NCI-H526 (cell line): Measurements from ENCODE around the gene GABBR2.
A peak's percentile ranks its signal among the peaks of the same experiment; 100 is the strongest.

Experiments
- DNase-seq, 2 experiments: peaks; one replicate each; lab custom pipeline; 2025; lab: John Stamatoyannopoulos, UW

The GABBR2 gene

DNA sequence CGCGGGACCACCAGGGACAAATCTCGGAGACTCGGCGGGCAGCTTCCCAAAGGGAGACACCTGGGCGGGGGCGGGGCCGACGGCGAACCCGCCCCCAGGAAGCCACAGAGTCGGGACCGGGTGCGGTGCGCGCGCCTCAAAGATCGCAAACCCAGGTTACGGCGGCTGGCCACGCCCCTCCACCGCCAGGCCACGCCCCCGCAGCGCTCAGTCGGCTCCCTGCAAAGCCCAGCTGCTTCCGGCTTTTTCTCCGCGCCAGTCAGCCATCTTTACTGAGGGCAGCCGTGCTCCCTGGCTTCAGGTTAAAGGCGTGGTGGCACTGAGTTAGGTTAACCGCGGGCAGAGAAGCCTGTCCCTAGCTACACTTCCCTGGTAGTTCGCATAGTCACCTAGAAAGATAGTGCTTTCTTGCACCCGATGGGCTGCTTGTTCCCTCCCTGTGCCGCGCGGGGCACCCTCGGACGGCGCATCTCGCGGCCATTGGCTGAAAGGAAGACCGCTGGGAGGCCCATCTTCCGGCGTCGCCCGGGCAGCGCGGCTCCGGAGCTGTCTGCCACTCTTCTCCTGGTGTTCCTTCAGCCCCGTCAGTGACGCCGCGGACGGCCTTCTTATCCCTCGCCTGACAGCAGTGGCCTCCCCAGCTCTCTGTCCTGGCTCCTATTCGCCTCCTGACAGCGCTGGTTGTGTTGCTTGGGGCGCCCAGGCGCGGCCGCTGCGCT is 453.0 kb downstream of the GABBR2 start, which contains the start of gene TBC1D2:
Gene TBC1D2, minus strand, starts transcription at position 72 of the 719 bp plus-strand sequence. CDS start 108 bp downstream, outside the sequence.
- peak; percentile 77 to 92 for DNase-seq

DNA sequence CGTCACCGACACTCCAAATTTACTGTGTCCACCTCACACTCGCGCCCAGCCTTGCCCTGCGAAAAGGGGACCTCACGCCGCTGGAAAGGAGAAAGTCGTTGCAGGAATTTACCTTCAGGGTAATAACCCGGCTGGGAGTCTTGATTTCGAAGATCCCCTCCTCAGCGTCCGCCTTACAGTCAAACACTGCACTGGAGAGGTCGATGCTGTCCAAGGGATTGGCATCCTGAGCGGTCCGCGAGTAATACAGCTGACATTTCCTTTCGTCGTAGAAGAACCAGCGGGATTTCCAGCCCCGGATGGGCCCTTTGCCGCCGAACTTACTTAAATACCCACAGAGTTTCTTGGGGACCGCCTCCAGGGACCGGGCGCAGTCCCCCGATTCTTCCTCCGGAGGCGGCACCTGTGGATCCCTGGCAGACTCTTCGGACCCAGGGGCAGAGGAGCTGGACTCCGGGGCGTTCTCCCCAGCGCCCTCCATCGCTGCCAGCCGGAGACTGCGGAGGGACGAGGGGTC is 453.6 kb downstream of the GABBR2 start:
- peak in 1 of 2 experiments; percentile 47 for DNase-seq

DNA sequence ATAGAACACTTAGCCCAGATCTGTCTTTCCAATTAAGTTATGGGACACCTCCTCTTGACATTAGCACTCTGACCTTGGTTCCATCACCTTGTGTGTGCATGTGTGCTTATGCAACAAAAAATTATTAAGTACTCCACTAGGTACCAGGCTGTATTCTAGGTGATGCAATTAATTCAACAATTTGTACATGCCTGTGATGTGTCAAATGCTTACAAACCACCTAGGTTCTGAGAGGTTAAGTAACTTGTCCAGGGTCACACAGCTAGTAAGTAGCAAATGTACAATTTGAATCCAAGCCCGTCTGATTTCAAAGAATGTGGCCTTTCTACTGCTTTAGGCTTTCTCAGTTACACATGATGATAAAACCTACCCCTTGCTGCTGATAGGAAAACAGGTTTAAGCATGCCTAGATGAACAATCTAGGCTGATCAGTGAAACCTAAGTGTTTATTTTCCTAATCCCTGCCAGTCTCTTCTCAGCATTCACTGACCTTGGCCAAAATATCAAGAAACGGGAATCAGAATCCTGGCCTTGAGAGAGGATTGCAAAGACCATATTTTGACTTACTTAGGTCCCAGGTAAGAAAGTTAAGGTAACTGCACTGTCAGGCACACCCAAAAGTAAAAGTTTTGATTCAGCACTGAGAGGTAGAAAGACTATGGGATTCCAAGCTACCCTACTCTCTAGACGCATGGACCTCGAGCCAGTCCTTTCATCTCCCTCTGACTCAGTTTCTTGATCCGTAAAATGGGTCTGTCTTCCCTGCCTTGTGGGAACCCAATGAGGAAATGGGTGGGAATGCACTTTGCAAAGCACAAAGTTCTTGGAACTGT is 454.3 kb downstream of the GABBR2 start:
- DNase-seq: no peak

DNA sequence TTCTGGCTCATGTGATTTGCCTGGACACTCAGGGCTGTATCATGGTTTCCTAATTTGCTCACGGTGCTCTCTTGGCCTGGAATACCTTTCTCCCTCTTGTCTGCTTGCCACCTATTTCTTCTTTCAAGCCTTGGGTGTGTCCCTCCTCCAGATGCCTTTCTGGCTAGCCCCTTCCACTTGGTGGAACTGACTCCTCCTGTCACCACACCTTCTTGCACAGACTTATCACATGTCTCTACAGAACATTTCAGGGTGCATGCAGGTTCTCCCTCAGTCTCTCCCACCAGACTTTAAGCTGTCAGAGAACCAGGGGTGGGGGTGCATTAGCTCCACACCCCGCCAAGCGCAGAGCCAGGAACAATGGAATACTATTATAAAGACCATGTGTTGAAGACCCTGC is 455.2 kb downstream of the GABBR2 start:
- DNase-seq: no peak

DNA sequence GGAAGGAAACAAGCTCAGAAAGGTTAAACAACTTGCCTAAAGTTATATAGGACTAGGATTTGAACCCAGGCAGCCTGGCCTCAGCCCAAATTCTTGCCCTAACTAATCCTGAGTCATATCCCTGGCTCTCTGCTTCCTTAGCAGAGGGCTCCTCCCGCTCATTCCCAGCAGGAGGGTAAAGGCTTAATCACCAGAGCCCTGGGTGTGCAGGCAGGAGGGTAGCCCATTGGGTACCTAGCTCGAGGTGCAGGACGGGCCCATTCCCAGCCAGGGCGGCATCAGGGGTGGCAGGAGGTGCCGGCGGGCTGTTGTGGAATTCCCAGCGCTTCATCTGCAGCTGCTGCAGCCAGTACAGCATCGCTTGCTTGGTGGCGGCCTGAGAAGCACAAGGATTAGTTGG is 457.2 kb downstream of the GABBR2 start:
- DNase-seq: no peak

DNA sequence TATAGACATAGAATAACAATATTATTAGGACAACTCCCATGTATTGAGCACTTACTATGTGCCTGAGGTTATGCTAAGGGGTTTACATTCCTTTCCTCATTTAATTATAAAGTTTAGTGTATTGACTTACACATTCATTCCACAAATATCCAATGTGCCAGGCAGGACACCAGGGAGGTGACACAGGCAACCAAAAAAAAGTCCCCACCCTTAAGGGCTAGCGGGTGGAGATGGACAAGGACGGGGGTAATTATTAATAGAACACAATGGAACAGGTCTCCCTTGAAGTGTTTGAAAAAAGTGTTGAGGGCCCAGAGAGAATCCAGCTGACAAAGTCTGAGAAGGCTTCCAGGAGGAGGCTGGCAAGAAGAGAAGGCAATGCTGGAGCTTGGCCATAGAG is 459.0 kb downstream of the GABBR2 start:
- DNase-seq: no peak

DNA sequence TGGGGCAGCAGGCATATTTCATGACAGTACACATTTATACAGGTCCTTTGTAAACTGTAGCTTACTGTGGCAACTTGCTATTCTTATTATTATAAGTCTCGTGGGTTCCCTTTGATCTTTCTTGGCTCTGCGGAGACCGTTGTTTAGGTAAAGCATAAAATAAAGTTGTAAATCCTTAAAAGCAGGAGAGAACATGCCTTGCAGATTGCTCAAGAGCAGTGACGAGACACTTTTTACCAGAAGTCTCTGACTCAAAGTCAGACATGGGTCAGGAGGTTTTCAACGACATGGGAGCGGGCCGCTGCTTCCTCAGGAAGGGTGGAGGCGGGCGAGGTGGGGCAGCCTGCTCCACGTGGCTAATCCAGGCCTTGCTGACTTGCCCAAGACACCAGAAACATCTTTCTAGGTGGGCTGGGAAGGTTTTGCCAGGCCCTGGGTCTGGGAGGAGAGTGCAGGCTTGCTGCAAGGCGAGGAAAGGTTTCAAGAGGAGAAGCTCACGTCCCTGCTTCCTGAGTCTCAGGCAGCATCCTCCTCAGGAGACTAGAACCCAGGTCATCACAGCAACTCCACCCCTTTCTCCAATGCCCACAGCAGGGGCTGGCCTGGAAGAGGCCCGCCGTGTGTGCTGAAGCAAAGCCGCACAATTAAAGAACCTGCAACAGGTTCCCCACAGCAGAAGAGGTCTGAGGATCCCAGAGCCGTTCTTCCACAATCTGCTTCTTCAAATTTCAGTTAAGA is 459.8 kb downstream of the GABBR2 start:
- DNase-seq: no peak

DNA sequence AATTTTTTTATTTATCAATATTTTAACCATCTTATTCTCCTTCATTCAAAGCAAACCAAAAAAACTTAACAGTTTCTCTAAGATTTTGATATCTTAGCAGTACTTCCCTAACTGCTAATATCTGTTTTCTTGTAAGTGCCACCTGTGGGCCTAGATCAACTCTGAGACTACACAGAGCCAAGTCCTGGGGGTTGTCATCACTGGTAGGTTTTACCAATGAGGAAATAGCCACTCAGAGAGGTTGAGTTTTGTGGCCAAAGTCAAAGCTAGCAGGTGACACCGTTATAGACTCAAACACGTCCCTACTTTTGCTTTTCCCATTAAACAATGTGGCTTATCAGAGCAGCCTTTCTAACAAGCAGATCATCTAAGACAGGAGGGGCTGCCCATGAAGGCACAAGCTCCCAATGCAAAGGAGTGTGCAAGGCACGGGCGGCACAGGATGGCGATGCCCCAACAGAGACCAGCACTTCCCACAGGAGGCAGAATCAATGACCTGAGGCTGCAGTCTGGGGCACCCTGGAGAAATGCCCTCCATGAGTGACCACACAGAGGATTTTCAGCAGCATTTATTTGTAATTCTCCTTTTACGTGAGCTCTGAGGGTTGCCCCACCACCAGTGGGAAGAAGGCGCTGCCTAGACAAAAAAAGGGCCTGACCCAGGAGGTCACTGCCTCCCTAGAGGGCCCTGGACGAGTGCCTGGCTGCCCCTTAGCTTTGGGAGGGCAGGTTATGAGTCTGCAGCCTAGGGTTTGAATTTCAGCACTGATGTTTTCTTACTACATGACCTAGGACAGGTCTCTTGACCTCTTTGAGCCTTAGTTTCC is 460.7 kb downstream of the GABBR2 start:
- DNase-seq: no peak

DNA sequence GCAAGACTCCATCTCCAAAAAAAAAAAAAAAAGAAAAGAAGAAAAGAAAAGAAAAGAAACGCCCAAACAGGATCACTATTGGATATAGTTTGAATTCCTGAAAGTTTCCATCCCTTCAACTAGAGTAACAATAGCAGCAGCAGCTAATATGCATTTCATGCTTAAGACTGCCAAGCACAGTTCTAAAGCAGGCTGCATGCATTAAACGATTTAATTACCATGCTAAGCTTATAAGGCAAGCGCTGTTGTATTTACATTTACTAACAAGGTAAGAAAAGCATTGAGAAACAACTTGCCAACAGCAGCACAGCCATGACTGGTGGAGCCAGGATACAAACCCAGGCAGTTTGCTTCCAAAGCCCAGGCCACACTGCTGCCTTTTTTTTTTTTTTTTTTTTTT is 466.3 kb downstream of the GABBR2 start:
- no peak for DNase-seq

DNA sequence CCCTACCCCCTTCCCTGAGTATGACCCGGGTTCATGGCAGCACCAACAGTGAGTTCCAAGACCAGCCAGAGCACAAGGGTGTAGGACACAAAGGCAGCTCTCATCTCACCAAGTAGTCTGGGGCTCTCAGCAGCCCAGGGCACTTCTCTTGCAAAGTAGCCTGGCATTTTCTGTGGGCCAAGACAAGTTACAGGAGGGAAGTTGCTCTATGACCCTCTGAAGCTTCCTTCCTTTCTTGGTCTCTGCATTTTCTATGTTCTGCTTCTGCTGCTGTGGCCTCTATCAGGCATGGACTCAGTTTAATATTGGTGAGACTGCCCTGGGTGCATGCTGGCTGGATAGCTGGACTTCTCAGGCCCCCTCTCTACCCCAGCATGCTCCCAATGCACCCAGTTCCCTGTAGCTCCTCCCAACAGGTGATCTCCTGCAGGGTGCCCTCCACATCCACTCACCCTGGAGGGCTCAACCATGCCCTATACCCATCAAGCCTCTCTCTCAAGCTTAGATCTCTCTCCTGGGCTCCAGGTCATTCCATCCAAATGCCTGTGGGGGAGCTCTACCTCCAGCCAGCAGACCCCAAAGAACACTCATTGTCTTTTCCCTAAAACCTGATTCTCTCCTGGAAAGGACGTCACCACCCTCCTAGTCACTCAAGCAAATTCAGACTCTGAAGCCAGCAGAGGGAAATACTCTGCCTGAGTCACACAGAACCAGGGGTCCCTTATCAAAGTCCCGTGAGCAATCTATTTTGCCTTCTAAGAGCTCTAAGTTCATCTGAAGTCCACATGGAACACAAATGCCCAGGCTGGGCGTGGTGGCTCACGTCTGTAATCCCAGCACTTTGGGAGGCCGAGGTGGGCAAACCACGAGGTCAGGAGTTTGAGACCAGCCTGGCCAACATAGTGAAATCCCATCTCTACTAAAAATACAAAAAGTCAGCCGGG is 467.1 kb downstream of the GABBR2 start:
- no peak for DNase-seq

DNA sequence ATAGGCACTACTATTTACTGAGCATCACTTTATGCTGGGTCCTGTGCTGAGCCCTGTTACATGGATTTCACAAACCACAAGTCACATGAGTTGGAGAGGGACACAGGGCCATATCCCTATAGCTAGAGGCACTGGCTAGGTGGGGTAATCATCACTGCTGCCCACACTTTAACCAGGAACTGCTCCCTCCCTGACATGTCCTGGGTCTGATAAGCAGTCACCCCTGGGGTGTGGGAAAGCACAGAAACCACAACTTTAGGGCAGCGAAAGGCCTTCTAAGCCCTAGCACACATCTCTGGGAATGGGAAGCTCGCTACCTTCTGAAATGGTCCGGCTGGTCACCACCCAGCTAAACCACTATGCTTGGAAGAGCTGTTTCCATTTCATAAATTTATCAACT is 468.3 kb downstream of the GABBR2 start:
- DNase-seq: no peak
